GM19372 (cell line): Measurements from ENCODE around the gene TAS2R50.
"Not testable (repeated sequence)": the region's sequence is repeated elsewhere in the genome, so short reads cannot be mapped to it uniquely, and the experiment has no call there.

Source experiments
- ATAC-seq: cut with Tn5 transposase; IDR thresholded peaks from one replicate; pipeline ENCODE4 v1.9.1; 2021; ENCODE audit warnings: mild to moderate bottlenecking, low read depth, moderate library complexity; ENCODE audit not compliant: unreplicated experiment

The TAS2R50 gene, protein sequence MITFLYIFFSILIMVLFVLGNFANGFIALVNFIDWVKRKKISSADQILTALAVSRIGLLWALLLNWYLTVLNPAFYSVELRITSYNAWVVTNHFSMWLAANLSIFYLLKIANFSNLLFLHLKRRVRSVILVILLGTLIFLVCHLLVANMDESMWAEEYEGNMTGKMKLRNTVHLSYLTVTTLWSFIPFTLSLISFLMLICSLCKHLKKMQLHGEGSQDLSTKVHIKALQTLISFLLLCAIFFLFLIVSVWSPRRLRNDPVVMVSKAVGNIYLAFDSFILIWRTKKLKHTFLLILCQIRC

GRCh38 chr12:10986812-10987211 lies at the start of gene TAS2R50:
TSS of gene TAS2R50 (minus strand) at chr12:10986912. CDS start at chr12:10986860, 52 bp downstream.
- ATAC-seq: no peak

DNA sequence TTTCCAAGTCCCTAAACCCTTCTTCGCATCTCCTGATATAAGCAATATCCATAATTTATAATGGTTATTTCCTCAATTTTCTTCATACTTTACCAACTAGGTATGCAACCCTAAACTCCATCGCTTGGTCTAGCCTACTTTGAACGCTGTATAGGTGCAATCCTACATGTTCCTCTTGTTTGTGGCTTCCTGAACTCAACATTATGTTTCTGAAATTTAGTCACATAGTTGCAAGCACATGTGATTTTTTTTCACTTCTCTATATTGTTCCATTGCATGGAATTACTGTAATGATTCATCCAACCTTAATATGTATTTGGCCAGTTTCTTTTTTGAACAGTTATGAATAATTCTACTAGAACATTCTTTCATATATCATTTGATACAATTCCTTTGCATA lies 47.2 kb upstream of the TAS2R50 start:
- ATAC-seq: not testable (repeated sequence)

DNA sequence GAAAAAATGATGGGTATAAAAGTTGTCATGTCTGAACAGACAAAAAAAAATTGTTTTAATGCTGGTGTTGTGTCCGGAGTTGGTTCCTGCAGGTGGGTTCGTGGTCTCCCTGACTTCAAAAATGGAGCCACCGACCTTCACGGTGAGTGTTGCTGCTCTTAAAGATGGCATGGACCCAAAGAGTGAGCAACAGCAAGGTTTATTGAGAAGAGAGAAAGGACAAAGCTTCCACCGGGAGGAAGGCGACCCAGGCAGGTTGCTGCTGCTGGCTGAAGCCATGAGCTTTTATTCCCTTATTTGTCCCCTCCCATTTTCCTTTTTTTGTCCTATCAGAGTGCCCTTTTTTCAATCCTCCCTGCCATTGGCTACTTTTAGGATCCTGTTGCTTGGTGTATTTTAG lies 44.6 kb upstream of the TAS2R50 start, which contains the start of gene TAS2R31:
TAS2R31 (minus strand) TSS at position 101 of the 400 bp plus-strand sequence; CDS start at position 29, 72 bp downstream.
- no peak for ATAC-seq

DNA sequence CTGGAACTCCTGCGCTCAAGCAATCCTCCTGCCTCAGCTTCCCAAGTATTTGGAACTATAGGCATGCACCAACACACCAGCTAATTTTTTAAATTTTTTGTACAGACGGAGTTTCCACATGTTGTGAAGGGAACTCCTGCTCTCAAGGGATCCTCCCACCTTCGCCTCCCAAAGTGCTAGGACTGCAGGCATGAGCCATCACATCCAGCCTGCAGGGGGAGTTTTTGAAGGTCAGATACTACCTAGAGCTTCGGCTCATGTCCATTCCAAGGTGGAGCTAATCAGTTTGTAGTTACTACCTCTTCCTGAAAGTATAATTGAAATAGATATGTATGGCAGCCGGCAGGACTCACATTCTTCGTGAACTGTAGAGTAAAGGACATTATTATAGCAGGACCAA lies 39.4 kb upstream of the TAS2R50 start:
- ATAC-seq: no peak

GRCh38 chr12:11023387-11023786 lies 36.7 kb upstream of the TAS2R50 start:
- no peak for ATAC-seq

GRCh38 chr12:11022520-11022919 lies 35.8 kb upstream of the TAS2R50 start, which contains the start of gene TAS2R19:
TSS of gene TAS2R19 (minus strand) at chr12:11022620. CDS start at chr12:11022571, 49 bp downstream.
- ATAC-seq: no peak

DNA sequence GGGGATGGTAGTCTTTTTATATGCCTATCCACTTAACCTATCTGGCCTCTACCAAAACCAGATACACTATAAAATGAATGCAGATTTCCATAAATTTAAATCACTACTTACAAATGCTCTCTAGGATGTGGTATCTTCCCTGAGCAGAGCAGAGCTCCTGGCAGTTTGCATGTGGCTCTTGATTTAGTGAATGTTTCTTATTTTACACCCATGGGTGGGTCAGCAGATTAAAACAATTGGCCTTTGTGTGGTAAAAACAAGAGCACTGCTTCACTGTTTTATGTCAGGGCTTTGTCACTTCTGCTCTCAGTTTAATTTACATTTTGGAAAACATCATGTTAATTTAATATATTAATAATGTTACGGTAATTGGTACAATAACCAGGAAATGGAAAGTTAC lies 30.2 kb upstream of the TAS2R50 start:
- ATAC-seq: no peak

- no peak for ATAC-seq
Measured at GRCh38 chr12:11015775-11016430, 29.2 kb upstream of the TAS2R50 start.

DNA sequence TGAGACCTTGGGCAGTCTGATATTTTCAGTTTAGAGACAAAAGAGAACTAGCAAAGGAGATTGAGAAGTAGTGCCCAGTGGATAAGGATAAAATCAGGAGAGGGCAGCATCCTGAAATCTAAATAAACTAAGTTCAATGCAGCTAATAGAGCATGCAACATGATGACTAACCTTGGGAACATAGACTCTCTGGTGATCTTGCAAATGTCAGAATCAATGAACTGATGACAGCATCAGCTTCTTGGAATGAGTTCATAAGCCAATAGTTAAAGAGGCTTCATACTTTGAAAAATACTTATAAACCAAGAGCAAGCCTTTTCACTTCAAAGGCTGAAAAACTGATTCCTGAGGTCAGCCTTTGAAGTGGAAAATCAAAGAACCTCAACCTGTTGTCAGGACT lies 27.5 kb upstream of the TAS2R50 start:
- no peak for ATAC-seq

GRCh38 chr12:11007608-11008007 lies 20.9 kb upstream of the TAS2R50 start:
- ATAC-seq: no peak

- ATAC-seq: no peak
Measured at GRCh38 chr12:10998204-10998603, 11.5 kb upstream of the TAS2R50 start, which contains the start of gene TAS2R20. TSS of gene TAS2R20 (minus strand) at chr12:10998304. CDS start at chr12:10997875, 429 bp downstream.

- no peak for ATAC-seq
Measured at GRCh38 chr12:10994307-10994706, 7.6 kb upstream of the TAS2R50 start.

DNA sequence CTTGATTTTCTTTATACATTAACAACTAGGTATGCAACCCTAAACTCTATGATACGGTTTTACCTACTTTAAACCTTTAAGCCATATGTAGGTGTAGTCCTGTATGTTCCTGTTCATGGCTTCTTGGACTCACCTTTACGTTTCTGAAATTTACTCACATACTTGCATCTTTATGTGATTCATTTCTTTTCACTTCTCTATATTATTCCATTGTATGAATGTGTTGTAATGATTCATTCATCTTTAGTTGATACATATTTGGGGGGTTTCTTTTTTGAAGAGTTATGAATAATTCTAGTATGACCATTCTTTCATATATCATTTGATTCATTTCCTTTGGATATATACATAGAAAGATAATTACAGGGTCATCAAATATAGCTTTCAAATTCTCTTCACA lies 2.4 kb upstream of the TAS2R50 start:
- no peak for ATAC-seq

DNA sequence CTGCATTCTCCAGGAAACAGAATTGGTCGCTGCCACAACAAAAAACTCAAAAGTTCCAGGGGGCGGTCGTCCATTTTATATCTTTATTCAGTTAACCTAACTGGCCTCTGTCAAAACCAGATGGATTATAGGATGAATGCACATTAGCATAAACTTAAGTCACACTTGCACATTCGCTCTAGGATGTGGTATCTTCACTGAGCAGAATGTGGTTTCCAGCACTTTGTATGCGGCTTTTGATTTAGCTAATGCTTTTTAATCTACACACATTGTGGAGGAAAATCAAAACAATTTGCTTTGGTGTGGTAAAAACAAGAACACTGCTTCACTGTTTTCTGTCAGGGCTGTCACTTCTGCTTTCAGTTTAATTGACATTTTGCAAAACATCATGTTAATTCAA lies 4.5 kb downstream of the TAS2R50 start:
- no peak for ATAC-seq

DNA sequence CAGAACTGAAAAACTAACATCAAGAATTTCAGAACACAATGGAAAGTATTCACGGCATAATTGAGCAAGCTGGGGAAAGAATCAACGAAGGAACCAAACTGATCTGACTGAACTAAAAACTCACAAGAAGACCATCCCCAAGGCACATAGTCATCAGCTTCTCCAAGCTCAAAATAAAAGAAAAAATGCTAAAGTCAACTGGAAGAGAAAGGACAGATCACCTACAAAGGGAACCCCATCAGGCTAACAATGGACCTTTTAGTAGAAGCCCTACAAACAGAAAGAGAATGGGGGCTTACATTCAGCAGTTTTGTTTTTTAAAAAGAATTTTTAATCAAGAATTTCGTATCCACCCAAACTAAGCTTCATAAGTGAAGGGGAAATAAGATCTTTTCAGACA lies 11.7 kb downstream of the TAS2R50 start:
- no peak for ATAC-seq

- no peak for ATAC-seq
Measured at GRCh38 chr12:10968765-10969456, 17.8 kb downstream of the TAS2R50 start.

DNA sequence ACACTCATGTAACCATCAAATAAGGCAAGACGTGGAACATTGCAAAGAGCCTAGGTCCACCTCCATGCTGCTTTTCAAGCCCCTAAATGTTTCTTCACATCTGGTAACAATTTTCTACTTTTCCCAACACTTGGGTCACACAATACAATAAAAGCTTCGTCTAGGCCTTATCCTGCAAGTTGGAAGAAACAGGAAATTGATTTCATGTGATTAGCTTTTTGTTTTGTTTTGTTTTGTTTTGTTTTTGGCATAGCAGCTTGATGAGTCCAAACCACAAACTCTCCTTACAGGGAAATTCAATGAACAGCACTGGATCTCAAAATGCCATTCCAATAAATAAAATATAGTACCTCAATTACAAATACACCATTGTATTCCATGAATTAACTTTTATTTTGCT lies 19.3 kb downstream of the TAS2R50 start:
- ATAC-seq: no peak

DNA sequence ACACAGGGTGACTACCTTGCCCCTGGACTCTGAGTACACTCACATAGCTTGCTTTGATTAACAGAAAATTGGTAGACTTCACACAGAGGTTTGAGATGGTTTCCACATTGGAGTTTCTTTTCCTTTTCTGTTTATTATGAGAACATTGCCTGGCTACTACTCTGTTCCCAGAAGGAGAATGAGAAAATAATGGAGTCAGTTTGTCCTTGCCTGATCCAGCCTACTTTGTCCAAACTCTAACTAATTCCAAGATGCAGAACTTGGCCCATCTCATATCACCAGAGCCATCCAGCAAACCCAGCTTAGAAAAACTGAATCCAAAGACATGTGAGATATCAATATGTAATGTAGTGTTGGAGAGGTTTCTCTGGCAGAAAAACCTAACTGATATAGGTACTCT lies 20.4 kb downstream of the TAS2R50 start:
- no peak for ATAC-seq

DNA sequence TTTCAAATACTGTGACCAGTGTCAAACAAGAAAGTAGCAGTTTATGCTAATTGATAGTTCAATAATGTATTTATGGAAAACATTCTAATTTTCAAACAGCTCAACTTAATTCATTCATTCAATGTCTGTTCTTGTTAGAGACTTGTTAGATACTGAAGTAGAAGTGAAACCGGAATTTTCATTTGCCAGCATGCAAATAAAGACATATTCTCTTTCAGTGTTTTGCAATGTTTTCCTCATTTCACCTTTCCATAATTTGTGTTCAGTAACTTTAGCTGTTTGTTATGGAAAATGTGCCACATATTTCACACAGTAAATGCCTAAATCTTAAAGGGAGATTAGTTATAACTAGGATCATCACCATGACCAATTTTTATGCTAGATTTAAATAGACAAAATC lies 21.2 kb downstream of the TAS2R50 start:
- no peak for ATAC-seq

GRCh38 chr12:10960211-10960610 lies 26.5 kb downstream of the TAS2R50 start:
- no peak for ATAC-seq

DNA sequence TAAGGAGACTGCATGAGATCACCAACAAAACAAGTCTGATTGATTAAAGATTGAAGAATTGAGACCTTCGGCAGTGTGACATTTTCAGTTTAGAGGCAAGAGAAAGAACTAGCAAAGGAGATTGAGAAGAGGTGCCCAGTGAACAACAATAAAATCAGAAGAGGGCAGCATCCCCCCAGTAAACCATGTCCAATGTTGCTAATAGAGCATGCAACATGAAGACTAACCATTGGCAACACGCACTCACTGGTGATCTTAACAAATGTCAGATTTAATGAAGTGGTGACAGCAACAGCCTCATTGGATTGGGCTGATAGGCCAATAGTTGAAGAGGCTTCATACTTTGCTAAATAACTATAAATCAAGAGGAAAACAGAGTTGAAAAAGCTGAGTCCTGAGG lies 26.9 kb downstream of the TAS2R50 start:
- ATAC-seq: no peak
